ENCODE measurements around the gene FBXO34.
A peak's percentile ranks its signal among the peaks of the same experiment; 100 is the strongest.

Gene FBXO34

DNA sequence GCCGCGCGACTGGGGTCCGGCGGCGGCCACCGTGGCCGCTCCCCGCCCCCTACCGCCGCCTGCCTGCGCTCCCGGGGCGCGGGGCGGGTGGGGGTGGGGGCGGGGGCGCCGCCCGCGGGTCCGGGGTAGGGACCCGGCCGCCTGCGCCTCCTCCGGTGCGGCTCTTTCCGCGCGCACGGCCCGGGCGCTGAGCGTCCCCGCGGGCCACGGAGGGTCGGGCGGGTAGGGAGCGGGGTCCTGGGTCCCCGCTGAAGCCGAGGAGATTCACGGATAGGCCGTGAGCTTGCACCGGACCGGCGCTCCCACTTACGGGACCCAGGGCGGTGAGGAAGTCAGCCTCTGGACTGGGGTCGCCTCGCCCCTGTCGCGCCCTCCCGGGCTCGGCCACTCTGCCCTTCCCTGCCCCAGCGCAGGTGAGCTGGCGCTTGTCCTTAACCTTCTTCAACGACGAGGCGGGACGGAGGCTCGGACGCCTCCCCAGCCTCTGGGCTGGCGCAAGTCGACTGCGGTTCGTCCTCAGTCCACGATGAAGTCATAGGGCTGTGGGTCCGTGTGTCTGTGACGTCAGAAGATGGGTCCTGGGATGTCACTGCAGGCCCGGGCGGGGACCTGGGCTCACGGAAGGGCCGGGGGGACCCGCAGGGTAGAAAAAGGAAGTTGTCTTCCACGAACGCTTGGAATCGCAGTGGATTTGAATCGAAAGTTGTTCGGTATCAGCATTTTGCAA lies 514 bp downstream of the FBXO34 start:
- no peaks in the 10 kb centered on the region for H3K9me3 ChIP-seq (ENCODE audit: control insufficient read depth in 5 of 5, low read length in 5 of 5)
- no peaks in the 10 kb centered on the region for H3K27me3 ChIP-seq (ENCODE audit: control insufficient read depth in 5 of 5, insufficient read depth in 4 of 5, low read length in 5 of 5)
- peak overlapping the region; percentile 66 to 99 (median 94) for H3K4me3 ChIP-seq (ENCODE audit: low read depth in 1 of 5, low read length in 5 of 5)
- H3K36me3 ChIP-seq (ENCODE audit: control insufficient read depth in 5 of 5, insufficient read depth in 5 of 5, low read length in 5 of 5): no peaks in the 10 kb centered on the region
- peak overlapping the region; percentile 84 to 99 (median 94) for H3K9ac ChIP-seq (ENCODE audit: low read length in 5 of 5)
- peaks cover 2 to 41% (median 34%) of the 10 kb centered on the region in 5 donors for H3K4me1 ChIP-seq (ENCODE audit: control insufficient read depth in 5 of 5, insufficient read depth in 5 of 5, low read length in 5 of 5)
- peak overlapping the region; percentile 86 for H3K27ac ChIP-seq (ENCODE audit: low read depth, low read length)

GRCh38 chr14:55272387-55272786 lies 1.2 kb downstream of the FBXO34 start:
- Histone ChIP-seq H3K27me3 (ENCODE audit: control insufficient read depth in 5 of 5, insufficient read depth in 4 of 5, low read length in 5 of 5) (no peaks in the 10 kb centered on the region), H3K4me1 (ENCODE audit: control insufficient read depth in 5 of 5, insufficient read depth in 5 of 5, low read length in 5 of 5) (peaks cover 2 to 41% (median 34%) of the 10 kb centered on the region in 5 donors)

DNA sequence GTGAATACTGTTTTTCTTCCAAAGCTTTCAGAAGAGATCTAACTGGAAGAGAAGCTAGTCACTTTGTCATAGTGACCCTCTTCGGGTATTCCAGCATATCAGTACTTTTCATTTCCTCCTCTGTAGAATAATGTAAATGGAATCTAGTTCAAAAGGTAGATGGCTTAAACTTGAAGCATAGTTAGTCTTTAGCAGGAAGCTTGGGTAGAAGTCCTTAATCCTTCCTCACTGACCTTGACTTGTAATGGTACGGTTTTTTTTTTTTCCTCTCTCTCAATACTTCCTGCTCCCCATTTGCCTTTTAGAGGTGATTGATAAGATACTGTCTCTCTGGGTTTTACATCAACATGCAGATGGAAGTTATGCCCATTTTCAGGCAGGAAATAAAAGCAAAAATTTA lies 1.7 kb downstream of the FBXO34 start:
- no peaks in the 10 kb centered on the region for H3K27me3 ChIP-seq (ENCODE audit: control insufficient read depth in 5 of 5, insufficient read depth in 4 of 5, low read length in 5 of 5)
- H3K36me3 ChIP-seq (ENCODE audit: control insufficient read depth in 5 of 5, insufficient read depth in 5 of 5, low read length in 5 of 5): no peaks in the 10 kb centered on the region
- peaks cover 2 to 41% (median 34%) of the 10 kb centered on the region in 5 donors for H3K4me1 ChIP-seq (ENCODE audit: control insufficient read depth in 5 of 5, insufficient read depth in 5 of 5, low read length in 5 of 5)
- peak overlapping the region; percentile 86 for H3K27ac ChIP-seq (ENCODE audit: low read depth, low read length)
- H3K4me3 ChIP-seq (ENCODE audit: low read depth in 1 of 5, low read length in 5 of 5): peak overlapping the region; percentile 7 to 98 (median 90)
- H3K9ac ChIP-seq (ENCODE audit: low read length in 5 of 5): peak overlapping the region in 3 of 5 donors; percentile 1 to 94 (median 7)
- H3K9me3 ChIP-seq (ENCODE audit: control insufficient read depth in 5 of 5, low read length in 5 of 5): no peaks in the 10 kb centered on the region

More at GRCh38 chr14:55272387-55272786, 1.2 kb downstream of the FBXO34 start:
- Histone ChIP-seq H3K36me3 (ENCODE audit: control insufficient read depth in 5 of 5, insufficient read depth in 5 of 5, low read length in 5 of 5) (no peaks in the 10 kb centered on the region), H3K9ac (ENCODE audit: low read length in 5 of 5) (peak overlapping the region; percentile 84 to 99 (median 94)), H3K4me3 (ENCODE audit: low read depth in 1 of 5, low read length in 5 of 5) (peak overlapping the region; percentile 66 to 99 (median 94)), H3K9me3 (ENCODE audit: control insufficient read depth in 5 of 5, low read length in 5 of 5) (no peaks in the 10 kb centered on the region), H3K27ac (ENCODE audit: low read depth, low read length) (peak overlapping the region; percentile 86)

DNA sequence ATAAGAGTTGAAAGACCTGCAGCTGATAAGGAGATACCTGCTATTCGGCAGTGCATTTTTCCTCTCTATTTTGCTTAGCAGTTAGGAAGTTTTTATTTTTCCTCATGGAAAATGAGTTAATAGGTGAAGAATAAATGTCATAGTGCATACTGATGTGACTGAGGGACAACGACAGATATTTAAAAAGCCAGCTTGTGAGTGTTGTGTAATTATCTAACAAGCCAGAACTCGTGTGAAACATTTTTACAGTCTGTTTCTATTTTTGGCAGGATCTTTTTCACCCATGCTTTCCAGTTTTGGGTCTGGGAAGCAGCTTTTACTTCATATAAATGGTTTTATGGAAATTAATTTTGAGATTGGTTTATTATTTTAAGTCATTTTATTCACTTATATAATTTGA lies 2.9 kb downstream of the FBXO34 start:
- Histone ChIP-seq H3K27me3 (ENCODE audit: control insufficient read depth in 5 of 5, insufficient read depth in 4 of 5, low read length in 5 of 5) (no peaks in the 10 kb centered on the region), H3K9ac (ENCODE audit: low read length in 5 of 5) (peak overlapping the region in 1 of 5 donors; percentile 8), H3K4me3 (ENCODE audit: low read depth in 1 of 5, low read length in 5 of 5) (peak overlapping the region in 4 of 5 donors; percentile 20 to 90 (median 50)), H3K36me3 (ENCODE audit: control insufficient read depth in 5 of 5, insufficient read depth in 5 of 5, low read length in 5 of 5) (no peaks in the 10 kb centered on the region), H3K27ac (ENCODE audit: low read depth, low read length) (peak overlapping the region; percentile 58), H3K4me1 (ENCODE audit: control insufficient read depth in 5 of 5, insufficient read depth in 5 of 5, low read length in 5 of 5) (peaks cover 2 to 43% (median 37%) of the 10 kb centered on the region in 5 donors), H3K9me3 (ENCODE audit: control insufficient read depth in 5 of 5, low read length in 5 of 5) (no peaks in the 10 kb centered on the region)

DNA sequence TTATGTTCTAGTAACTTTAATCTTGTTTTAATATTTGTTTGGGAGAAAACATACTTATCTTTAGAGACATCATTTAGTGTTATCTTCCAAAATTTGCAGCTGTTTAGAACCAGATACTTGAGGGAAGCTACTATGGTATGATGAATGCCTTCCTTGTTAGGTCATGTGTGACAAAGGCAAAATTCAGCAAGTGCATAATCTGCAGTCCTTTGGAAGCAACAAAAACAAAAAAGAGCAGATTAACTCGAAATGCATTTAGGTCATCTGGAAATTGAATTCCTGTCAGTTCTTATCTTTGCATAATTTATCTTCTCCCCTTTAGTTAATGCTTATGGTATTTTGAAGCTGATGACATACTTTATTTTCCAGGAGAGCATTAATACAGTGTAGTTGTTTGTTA lies 3.5 kb downstream of the FBXO34 start:
- Histone ChIP-seq H3K4me1 (ENCODE audit: control insufficient read depth in 5 of 5, insufficient read depth in 5 of 5, low read length in 5 of 5) (peaks cover 2 to 43% (median 37%) of the 10 kb centered on the region in 5 donors), H3K27me3 (ENCODE audit: control insufficient read depth in 5 of 5, insufficient read depth in 4 of 5, low read length in 5 of 5) (no peaks in the 10 kb centered on the region), H3K36me3 (ENCODE audit: control insufficient read depth in 5 of 5, insufficient read depth in 5 of 5, low read length in 5 of 5) (no peaks in the 10 kb centered on the region), H3K9ac (ENCODE audit: low read length in 5 of 5) (no peak overlapping the region), H3K4me3 (ENCODE audit: low read depth in 1 of 5, low read length in 5 of 5) (no peak overlapping the region), H3K9me3 (ENCODE audit: control insufficient read depth in 5 of 5, low read length in 5 of 5) (no peaks in the 10 kb centered on the region), H3K27ac (ENCODE audit: low read depth, low read length) (no peak overlapping the region)

GRCh38 chr14:55276736-55277135 lies 5.5 kb downstream of the FBXO34 start:
- Histone ChIP-seq H3K9me3 (ENCODE audit: control insufficient read depth in 5 of 5, low read length in 5 of 5) (no peaks in the 10 kb centered on the region), H3K4me3 (ENCODE audit: low read depth in 1 of 5, low read length in 5 of 5) (no peak overlapping the region), H3K9ac (ENCODE audit: low read length in 5 of 5) (no peak overlapping the region), H3K27me3 (ENCODE audit: control insufficient read depth in 5 of 5, insufficient read depth in 4 of 5, low read length in 5 of 5) (no peaks in the 10 kb centered on the region), H3K27ac (ENCODE audit: low read depth, low read length) (no peak overlapping the region), H3K36me3 (ENCODE audit: control insufficient read depth in 5 of 5, insufficient read depth in 5 of 5, low read length in 5 of 5) (no peaks in the 10 kb centered on the region), H3K4me1 (ENCODE audit: control insufficient read depth in 5 of 5, insufficient read depth in 5 of 5, low read length in 5 of 5) (peaks cover 2 to 39% (median 34%) of the 10 kb centered on the region in 5 donors)

DNA sequence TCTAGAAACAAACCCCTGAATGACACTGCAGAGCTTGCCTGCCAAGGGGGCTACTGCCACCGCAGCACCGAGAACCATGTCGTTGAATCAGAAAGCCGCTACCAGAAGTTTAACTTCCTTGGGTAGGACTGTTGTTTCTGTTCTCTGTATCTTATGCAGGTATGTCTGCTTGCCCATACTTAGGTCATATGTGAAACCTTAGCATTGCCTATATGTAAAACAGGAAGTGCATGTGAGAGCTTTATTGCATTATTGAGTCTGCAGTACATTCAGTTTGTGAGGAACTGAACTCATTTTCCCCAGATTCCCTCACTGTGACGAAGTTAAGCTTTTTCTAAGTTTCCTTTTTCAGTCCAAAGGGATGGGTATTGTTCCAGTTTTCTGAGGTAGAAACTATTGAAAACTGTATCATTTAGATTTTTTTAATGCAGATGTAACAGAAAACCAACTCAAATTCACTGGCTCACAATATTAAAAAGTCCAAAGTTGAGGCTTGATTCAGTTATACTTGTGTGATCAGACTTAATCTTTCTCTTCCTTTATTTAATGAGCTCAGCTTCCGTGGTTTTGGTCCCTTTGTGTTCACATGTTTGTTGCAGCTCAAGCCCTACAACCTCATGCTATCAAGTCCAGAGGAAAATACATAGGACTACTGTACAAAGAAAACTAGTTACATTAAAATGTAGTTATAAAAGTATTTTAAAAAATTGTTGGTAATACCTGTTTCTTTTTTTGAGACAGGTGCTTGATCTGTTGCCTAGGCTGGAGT lies 6.9 kb downstream of the FBXO34 start:
- Histone ChIP-seq H3K27ac (ENCODE audit: low read depth, low read length) (no peak overlapping the region), H3K4me1 (ENCODE audit: control insufficient read depth in 5 of 5, insufficient read depth in 5 of 5, low read length in 5 of 5) (peaks cover 2 to 37% (median 30%) of the 10 kb centered on the region in 5 donors)

DNA sequence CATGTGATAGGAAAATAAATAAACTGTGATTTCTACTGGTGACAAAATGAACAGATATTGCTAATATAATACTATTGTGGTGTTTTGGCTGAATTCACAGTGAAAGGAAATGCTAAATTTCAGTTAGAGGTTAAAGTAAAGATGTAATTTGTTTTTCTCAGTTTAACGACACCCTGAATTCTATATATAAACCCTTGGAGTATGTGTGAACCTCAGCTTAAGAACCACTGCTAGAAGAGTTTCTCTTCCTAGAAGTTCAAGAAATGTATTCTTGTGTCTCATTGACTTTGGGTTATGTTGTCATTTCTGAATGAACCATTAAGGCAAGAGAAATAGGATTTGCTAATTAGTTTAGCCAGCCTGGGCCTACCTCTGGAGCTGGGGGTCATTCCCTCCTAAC lies 8.2 kb downstream of the FBXO34 start:
- no peaks in the 10 kb centered on the region for H3K27me3 ChIP-seq (ENCODE audit: control insufficient read depth in 5 of 5, insufficient read depth in 4 of 5, low read length in 5 of 5)
- no peak overlapping the region for H3K9ac ChIP-seq (ENCODE audit: low read length in 5 of 5)
- peaks cover 0 to 25% (median 22%) of the 10 kb centered on the region in 5 donors for H3K4me1 ChIP-seq (ENCODE audit: control insufficient read depth in 5 of 5, insufficient read depth in 5 of 5, low read length in 5 of 5)
- H3K36me3 ChIP-seq (ENCODE audit: control insufficient read depth in 5 of 5, insufficient read depth in 5 of 5, low read length in 5 of 5): no peaks in the 10 kb centered on the region
- H3K9me3 ChIP-seq (ENCODE audit: control insufficient read depth in 5 of 5, low read length in 5 of 5): no peaks in the 10 kb centered on the region
- no peak overlapping the region for H3K27ac ChIP-seq (ENCODE audit: low read depth, low read length)
- H3K4me3 ChIP-seq (ENCODE audit: low read depth in 1 of 5, low read length in 5 of 5): no peak overlapping the region

More for the DNA sequence above, 6.9 kb downstream of the FBXO34 start:
- Histone ChIP-seq H3K27me3 (ENCODE audit: control insufficient read depth in 5 of 5, insufficient read depth in 4 of 5, low read length in 5 of 5) (no peaks in the 10 kb centered on the region), H3K36me3 (ENCODE audit: control insufficient read depth in 5 of 5, insufficient read depth in 5 of 5, low read length in 5 of 5) (no peaks in the 10 kb centered on the region), H3K9me3 (ENCODE audit: control insufficient read depth in 5 of 5, low read length in 5 of 5) (no peaks in the 10 kb centered on the region), H3K4me3 (ENCODE audit: low read depth in 1 of 5, low read length in 5 of 5) (no peak overlapping the region), H3K9ac (ENCODE audit: low read length in 5 of 5) (peak overlapping the region in 1 of 5 donors; percentile 31)

- Histone ChIP-seq H3K4me3 (ENCODE audit: low read depth in 1 of 5, low read length in 5 of 5) (no peak overlapping the region), H3K36me3 (ENCODE audit: control insufficient read depth in 5 of 5, insufficient read depth in 5 of 5, low read length in 5 of 5) (no peaks in the 10 kb centered on the region), H3K9me3 (ENCODE audit: control insufficient read depth in 5 of 5, low read length in 5 of 5) (no peaks in the 10 kb centered on the region), H3K27ac (ENCODE audit: low read depth, low read length) (no peak overlapping the region), H3K9ac (ENCODE audit: low read length in 5 of 5) (no peak overlapping the region), H3K27me3 (ENCODE audit: control insufficient read depth in 5 of 5, insufficient read depth in 4 of 5, low read length in 5 of 5) (no peaks in the 10 kb centered on the region), H3K4me1 (ENCODE audit: control insufficient read depth in 5 of 5, insufficient read depth in 5 of 5, low read length in 5 of 5) (peaks cover 0 to 24% (median 17%) of the 10 kb centered on the region in 5 donors)
Observed at GRCh38 chr14:55281316-55281839, 10.2 kb downstream of the FBXO34 start.

Data from subcutaneous abdominal adipose tissue (tissue), 5 donors.